ENCODE measurements around the gene ITPR1. TPM values are rescaled to one million over a fixed set of nuclear protein-coding genes. Genes with fewer than 3 reads are reported as not detected.
A peak's percentile ranks its signal among the peaks of the same experiment; 100 is the strongest.

ITPR1 gene
- total RNA-seq, 1 experiment from 2014 or later, result 48.5 TPM

DNA sequence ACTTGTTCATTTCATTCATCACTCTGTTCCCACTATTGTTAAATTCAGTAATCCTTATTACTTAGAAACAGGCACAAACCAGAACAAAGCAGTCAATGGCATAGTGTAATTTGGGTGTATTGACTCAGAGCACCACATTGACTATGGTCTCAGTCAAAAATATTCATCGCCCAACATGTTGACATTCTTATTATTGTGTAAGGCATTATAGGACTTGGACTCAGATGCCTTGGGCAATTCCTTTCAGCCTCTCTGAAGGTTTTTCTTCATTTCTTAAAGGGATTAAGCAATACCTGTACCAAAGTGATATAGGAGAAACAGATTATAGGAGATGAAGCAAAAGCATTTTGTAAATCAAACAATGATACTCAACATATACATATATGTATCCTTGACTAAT is 371.4 kb downstream of the ITPR1 start:
- H3K27ac ChIP-seq (ENCODE audit: low read length), result no peak overlapping the region
- H2AFZ ChIP-seq (ENCODE audit: low read length), result no peak overlapping the region
- 0 out of 2 replicates have a peak, but pooled peaks cover 4% of the 10 kb centered on the region for H3K9me3 ChIP-seq (ENCODE audit: low read length)
- ATAC-seq (no peak), DNase-seq (no peak)
- no peak overlapping the region for H3K9ac ChIP-seq (ENCODE audit: low read length)
- CTCF ChIA-PET, result no interaction called here
- H3K4me1 ChIP-seq (ENCODE audit: insufficient read depth, low read length), result peaks cover 16% of the 10 kb centered on the region
- POLR2A ChIA-PET (ENCODE audit: unreplicated experiment), result no interaction called here
- no peaks in the 10 kb centered on the region for H4K20me1 ChIP-seq (ENCODE audit: low read length)
- no peaks in the 10 kb centered on the region for H3K9me2 ChIP-seq (replicated peaks; ENCODE audit: low read length)
- no peak for TF ChIP-seq EZH2phosphoT487 (IDR thresholded peaks at IDR 0.05; ENCODE audit: borderline replicate concordance, low read length)
- no peaks in the 10 kb centered on the region for H3K79me2 ChIP-seq (ENCODE audit: low read length)
- intact Hi-C loops (cut with micrococcal nuclease), result no loop called here
- no TSS peak for BruUV-seq (replicated peaks)
- no peaks in the 10 kb centered on the region for H3K27me3 ChIP-seq (ENCODE audit: low read length)
- no peak overlapping the region for H3K4me3 ChIP-seq (ENCODE audit: low read length)
- H3F3A ChIP-seq (ENCODE audit: low read length, unreplicated experiment), result no peaks in the 10 kb centered on the region
- no peaks in the 10 kb centered on the region for H3K36me3 ChIP-seq (ENCODE audit: low read depth, low read length)
- no peak overlapping the region for H3K4me2 ChIP-seq (ENCODE audit: low read length)

DNA sequence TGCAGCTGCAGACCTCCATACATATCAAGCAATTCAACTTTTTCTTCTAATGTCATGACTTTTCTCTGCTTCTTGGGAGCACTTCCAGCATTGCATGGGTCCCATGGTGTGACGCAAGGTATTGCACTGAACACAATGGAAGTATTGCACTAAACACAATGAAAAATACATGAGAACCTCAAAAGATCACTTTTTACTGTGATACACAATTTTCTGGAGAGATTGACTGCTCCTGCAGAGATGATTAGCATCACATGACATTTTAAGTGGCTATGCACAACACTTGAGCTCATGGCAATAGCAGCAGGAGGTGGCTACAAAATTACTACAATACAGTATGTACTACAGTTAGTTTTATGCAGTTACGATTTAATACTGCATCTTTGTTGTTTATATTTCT is 372.6 kb downstream of the ITPR1 start:
- ATAC-seq (no peak), DNase-seq (no peak)
- Histone ChIP-seq H3F3A (ENCODE audit: low read length, unreplicated experiment) (no peaks in the 10 kb centered on the region), H3K4me3 (ENCODE audit: low read length) (no peak overlapping the region), H3K9me3 (ENCODE audit: low read length) (0 out of 2 replicates have a peak, but pooled peaks cover 4% of the 10 kb centered on the region), H3K36me3 (ENCODE audit: low read depth, low read length) (no peaks in the 10 kb centered on the region), H3K9me2 (replicated peaks; ENCODE audit: low read length) (no peaks in the 10 kb centered on the region), H3K27me3 (ENCODE audit: low read length) (no peaks in the 10 kb centered on the region), H3K4me1 (ENCODE audit: insufficient read depth, low read length) (peaks cover 16% of the 10 kb centered on the region), H3K9ac (ENCODE audit: low read length) (no peak overlapping the region), H3K4me2 (ENCODE audit: low read length) (no peak overlapping the region), H4K20me1 (ENCODE audit: low read length) (no peaks in the 10 kb centered on the region), H2AFZ (ENCODE audit: low read length) (no peak overlapping the region), H3K27ac (ENCODE audit: low read length) (no peak overlapping the region), H3K79me2 (ENCODE audit: low read length) (no peaks in the 10 kb centered on the region)
- ChIA-PET CTCF (no interaction called here), POLR2A (ENCODE audit: unreplicated experiment) (no interaction called here)
- intact Hi-C loops (cut with micrococcal nuclease), result no loop called here
- BruUV-seq (replicated peaks), result no TSS peak
- TF ChIP-seq EZH2 (IDR thresholded peaks at IDR 0.05; ENCODE audit: low read length, unreplicated experiment) (no peak), EZH2phosphoT487 (IDR thresholded peaks at IDR 0.05; ENCODE audit: borderline replicate concordance, low read length) (no peak)
- TF ChIP-seq, protein P1, sequence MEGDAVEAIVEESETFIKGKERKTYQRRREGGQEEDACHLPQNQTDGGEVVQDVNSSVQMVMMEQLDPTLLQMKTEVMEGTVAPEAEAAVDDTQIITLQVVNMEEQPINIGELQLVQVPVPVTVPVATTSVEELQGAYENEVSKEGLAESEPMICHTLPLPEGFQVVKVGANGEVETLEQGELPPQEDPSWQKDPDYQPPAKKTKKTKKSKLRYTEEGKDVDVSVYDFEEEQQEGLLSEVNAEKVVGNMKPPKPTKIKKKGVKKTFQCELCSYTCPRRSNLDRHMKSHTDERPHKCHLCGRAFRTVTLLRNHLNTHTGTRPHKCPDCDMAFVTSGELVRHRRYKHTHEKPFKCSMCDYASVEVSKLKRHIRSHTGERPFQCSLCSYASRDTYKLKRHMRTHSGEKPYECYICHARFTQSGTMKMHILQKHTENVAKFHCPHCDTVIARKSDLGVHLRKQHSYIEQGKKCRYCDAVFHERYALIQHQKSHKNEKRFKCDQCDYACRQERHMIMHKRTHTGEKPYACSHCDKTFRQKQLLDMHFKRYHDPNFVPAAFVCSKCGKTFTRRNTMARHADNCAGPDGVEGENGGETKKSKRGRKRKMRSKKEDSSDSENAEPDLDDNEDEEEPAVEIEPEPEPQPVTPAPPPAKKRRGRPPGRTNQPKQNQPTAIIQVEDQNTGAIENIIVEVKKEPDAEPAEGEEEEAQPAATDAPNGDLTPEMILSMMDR (conservative IDR thresholded peaks at IDR 0.05; ENCODE audit: low read depth, low read length), result no peak

DNA sequence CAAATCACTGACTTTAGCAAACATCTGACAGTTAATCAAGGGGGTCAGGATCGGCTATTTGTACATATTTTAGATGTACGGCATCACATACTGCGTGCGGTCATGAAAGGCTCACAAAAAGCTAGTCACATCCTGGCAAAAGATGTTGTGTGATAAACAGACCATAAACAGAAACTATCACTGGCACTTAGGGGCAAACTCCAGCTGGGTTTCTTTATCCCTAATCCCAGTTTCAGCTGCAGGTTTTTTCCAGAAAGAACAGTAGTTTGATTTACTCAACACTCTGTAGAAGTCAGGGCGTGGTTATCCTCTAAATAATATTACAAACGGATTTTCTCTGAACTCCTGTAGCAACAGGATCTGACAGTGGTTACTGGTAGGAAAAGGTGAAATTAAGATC is 373.7 kb downstream of the ITPR1 start:
- Histone ChIP-seq H3K9me2 (replicated peaks; ENCODE audit: low read length) (no peaks in the 10 kb centered on the region), H3K4me1 (ENCODE audit: insufficient read depth, low read length) (peaks cover 16% of the 10 kb centered on the region), H3K4me2 (ENCODE audit: low read length) (peak overlapping the region; percentile 76), H3F3A (ENCODE audit: low read length, unreplicated experiment) (no peaks in the 10 kb centered on the region), H3K27me3 (ENCODE audit: low read length) (no peaks in the 10 kb centered on the region), H3K79me2 (ENCODE audit: low read length) (no peaks in the 10 kb centered on the region), H2AFZ (ENCODE audit: low read length) (peak overlapping the region; percentile 68), H3K27ac (ENCODE audit: low read length) (peak overlapping the region; percentile 75), H4K20me1 (ENCODE audit: low read length) (no peaks in the 10 kb centered on the region), H3K9ac (ENCODE audit: low read length) (peak overlapping the region; percentile 73), H3K36me3 (ENCODE audit: low read depth, low read length) (no peaks in the 10 kb centered on the region), H3K4me3 (ENCODE audit: low read length) (peak overlapping the region; percentile 32; the same call in 1 of the 2 replicates), H3K9me3 (ENCODE audit: low read length) (no peaks in the 10 kb centered on the region)
- intact Hi-C loops (cut with micrococcal nuclease), result no loop called here
- ChIA-PET CTCF (interaction anchor here (1.2 kb wide), 1 partner anchor 146 kb away, joined by 3 read pairs; no protein-coding TSS in a partner anchor), POLR2A (ENCODE audit: unreplicated experiment) (interaction anchor here (0.5 to 0.6 kb wide), 3 partner anchors 47 to 141 kb away, joined by 3 to 5 read pairs (median 3); no protein-coding TSS in a partner anchor)
- BruUV-seq (replicated peaks), result no TSS peak
- peak; percentile 29 for DNase-seq
- no peak for TF ChIP-seq EZH2phosphoT487 (IDR thresholded peaks at IDR 0.05; ENCODE audit: borderline replicate concordance, low read length)
- TF ChIP-seq EZH2 (IDR thresholded peaks at IDR 0.05; ENCODE audit: low read length, unreplicated experiment), result no peak
- TF ChIP-seq, protein P1 (conservative IDR thresholded peaks at IDR 0.05; ENCODE audit: low read depth, low read length), result no peak
- ATAC-seq, result peak; percentile 37
